Endothelial cell (in vitro differentiated cells): ENCODE measurements around the gene NHS. TPM values are rescaled to one million over a fixed set of nuclear protein-coding genes. Genes with fewer than 3 reads are reported as not detected.

Experiments
- DNase-seq: peaks from one replicate; pipeline ENCODE4 v3.0.0; 2021; ENCODE audit warnings: low spot score
- H3K27ac Mint-ChIP-seq: one replicate; pipeline ENCODE4 v1.8.0; 2021; ENCODE audit warnings: mixed read lengths, inconsistent platforms; ENCODE audit not compliant: unreplicated experiment
- H3K27me3 Mint-ChIP-seq: one replicate; pipeline ENCODE4 v1.8.0; 2021; ENCODE audit warnings: mild to moderate bottlenecking, moderate library complexity, mixed read lengths, inconsistent platforms; ENCODE audit not compliant: unreplicated experiment
- H3K36me3 Mint-ChIP-seq: one replicate; pipeline ENCODE4 v1.8.0; 2021; ENCODE audit warnings: mild to moderate bottlenecking, low read depth, mixed read lengths, inconsistent platforms; ENCODE audit not compliant: unreplicated experiment
- H3K4me1 Mint-ChIP-seq: one replicate; pipeline ENCODE4 v1.8.0; 2021; ENCODE audit warnings: mild to moderate bottlenecking, mixed read lengths, inconsistent platforms; ENCODE audit not compliant: unreplicated experiment
- H3K4me3 Mint-ChIP-seq: one replicate; pipeline ENCODE4 v1.8.0; 2021; ENCODE audit warnings: mild to moderate bottlenecking, mixed read lengths, inconsistent platforms; ENCODE audit not compliant: unreplicated experiment
- H3K9me3 Mint-ChIP-seq: one replicate; pipeline ENCODE4 v1.8.0; 2021; ENCODE audit warnings: mixed read lengths, inconsistent platforms; ENCODE audit not compliant: unreplicated experiment
- CTCF ChIP-seq: fragments of 200-600 bp; sonication (generic); IDR thresholded peaks from one replicate; pipeline ENCODE4 v1.5.0; 2021; ENCODE audit warnings: antibody characterized with exemption; ENCODE audit not compliant: unreplicated experiment
- total RNA-seq: library from RNA; stranded (reverse); fragmentation: NEBNext Ultra II Directional; extraction: Animal tissue kit (Norgen Biotek cat#: 25700); gene quantifications from one replicate; pipeline ENCODE4 v1.2.1, GENCODE V29; 2021; ENCODE audit not compliant: unreplicated experiment

The NHS gene
- total RNA-seq, 1 donor from 2014 or later = 5.3 TPM

GRCh38 chrX:17462881-17463280, 87.9 kb downstream of the NHS start:
- no peak for TF ChIP-seq CTCF
- peaks cover 9% of the 10 kb centered on the region for H3K4me1 Mint-ChIP-seq
- no peaks in the 10 kb centered on the region for H3K36me3 Mint-ChIP-seq
- H3K27me3 Mint-ChIP-seq = no peaks in the 10 kb centered on the region
- DNase-seq = no peak
- H3K9me3 Mint-ChIP-seq = no peaks in the 10 kb centered on the region
- no peak overlapping the region for H3K4me3 Mint-ChIP-seq
- H3K27ac Mint-ChIP-seq = no peak overlapping the region

GRCh38 chrX:17464194-17464593, 89.2 kb downstream of the NHS start:
- no peaks in the 10 kb centered on the region for H3K27me3 Mint-ChIP-seq
- H3K9me3 Mint-ChIP-seq = no peaks in the 10 kb centered on the region
- peaks cover 7% of the 10 kb centered on the region for H3K4me1 Mint-ChIP-seq
- DNase-seq = no peak
- no peak overlapping the region for H3K27ac Mint-ChIP-seq
- H3K4me3 Mint-ChIP-seq = no peak overlapping the region
- no peak for TF ChIP-seq CTCF
- H3K36me3 Mint-ChIP-seq = no peaks in the 10 kb centered on the region

- no peak overlapping the region for H3K27ac Mint-ChIP-seq
- H3K9me3 Mint-ChIP-seq = no peaks in the 10 kb centered on the region
- TF ChIP-seq CTCF = no peak
- H3K4me3 Mint-ChIP-seq = no peak overlapping the region
- H3K36me3 Mint-ChIP-seq = no peaks in the 10 kb centered on the region
- no peaks in the 10 kb centered on the region for H3K4me1 Mint-ChIP-seq
- DNase-seq = no peak
- no peaks in the 10 kb centered on the region for H3K27me3 Mint-ChIP-seq
These were observed 90.2 kb downstream of the NHS start for GRCh38 chrX:17465201-17465600.

GRCh38 chrX:17465802-17466201, 90.8 kb downstream of the NHS start:
- Mint-ChIP-seq H3K4me1 (no peaks in the 10 kb centered on the region), H3K9me3 (no peaks in the 10 kb centered on the region), H3K27ac (no peak overlapping the region), H3K36me3 (no peaks in the 10 kb centered on the region), H3K4me3 (no peak overlapping the region), H3K27me3 (no peaks in the 10 kb centered on the region)
- TF ChIP-seq CTCF = no peak
- DNase-seq = no peak

- H3K36me3 Mint-ChIP-seq = no peaks in the 10 kb centered on the region
- H3K9me3 Mint-ChIP-seq = no peaks in the 10 kb centered on the region
- H3K4me1 Mint-ChIP-seq = no peaks in the 10 kb centered on the region
- no peak for TF ChIP-seq CTCF
- DNase-seq = no peak
- no peak overlapping the region for H3K4me3 Mint-ChIP-seq
- no peak overlapping the region for H3K27ac Mint-ChIP-seq
- no peaks in the 10 kb centered on the region for H3K27me3 Mint-ChIP-seq
These were observed 95.1 kb downstream of the NHS start for GRCh38 chrX:17470136-17470535.
